Measurements from ENCODE around the gene LUC7L2.

DNA sequence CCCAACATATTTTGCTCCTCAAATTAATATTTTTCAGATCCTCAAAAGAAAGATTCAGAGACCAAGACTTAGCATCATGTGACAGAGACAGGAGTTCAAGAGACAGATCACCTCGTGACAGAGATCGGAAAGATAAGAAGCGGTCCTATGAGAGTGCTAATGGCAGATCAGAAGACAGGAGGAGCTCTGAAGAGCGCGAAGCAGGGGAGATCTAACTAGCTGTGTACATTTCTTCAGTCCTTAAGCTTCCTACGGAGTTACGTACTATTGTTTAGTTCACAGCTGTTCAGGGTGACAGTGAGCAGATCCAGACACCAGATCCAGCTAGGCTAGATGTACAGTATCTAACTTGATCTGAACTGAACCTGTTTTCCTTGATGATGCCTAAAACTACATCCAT, 62.4 kb downstream of the LUC7L2 start:
- no peak for TF ChIP-seq FOXP2 (optimal IDR thresholded peaks at IDR 0.05; ENCODE audit: borderline replicate concordance, extremely low read depth, extremely low read length, insufficient read depth)
- TF ChIP-seq REST (IDR thresholded peaks at IDR 0.05; ENCODE audit: insufficient read depth in 1 of 2, low read depth in 2 of 2, low read length in 2 of 2): no peak
- no peak for TF ChIP-seq SIN3A (IDR thresholded peaks at IDR 0.05; ENCODE audit: borderline replicate concordance, insufficient read depth, low read length)
- TF ChIP-seq POLR2AphosphoS5 (IDR thresholded peaks at IDR 0.05; ENCODE audit: low read depth, low read length): no peak
- no peak for TF ChIP-seq TAF1 (IDR thresholded peaks at IDR 0.05; ENCODE audit: borderline replicate concordance, insufficient read depth, low read length)
